Nephron (organoid): ENCODE results near the gene PDE4DIP.
"Not testable (repeated sequence)": the region's sequence is repeated elsewhere in the genome, so short reads cannot be mapped to it uniquely, and the experiment has no call there.

ENCODE experiments used
- H3K27ac Mint-ChIP-seq, 3 experiments: 2 replicates each; pipeline ENCODE4 v1.8.0; 2020; ENCODE audit warnings: mixed read lengths in 3 of 3, mild to moderate bottlenecking in 2 of 3, moderate library complexity in 1 of 3
- H3K27me3 Mint-ChIP-seq: 2 replicates; pipeline ENCODE4 v1.8.0; 2021; ENCODE audit warnings: low read depth, mild to moderate bottlenecking, moderate library complexity, mixed read lengths
- H3K36me3 Mint-ChIP-seq: 2 replicates; pipeline ENCODE4 v1.8.0; 2020; ENCODE audit warnings: low read depth, mixed read lengths
- H3K4me1 Mint-ChIP-seq: 2 replicates; pipeline ENCODE4 v1.8.0; 2020; ENCODE audit warnings: mixed read lengths
- H3K4me3 Mint-ChIP-seq, 3 experiments: 2 replicates each; pipeline ENCODE4 v1.8.0; 2020; ENCODE audit warnings: mild to moderate bottlenecking in 3 of 3, mixed read lengths in 3 of 3, moderate library complexity in 2 of 3
- H3K9me3 Mint-ChIP-seq: 2 replicates; pipeline ENCODE4 v1.8.0; 2020; ENCODE audit warnings: mixed read lengths

Gene PDE4DIP

GRCh38 chr1:149008326-149008725 is 164.1 kb downstream of the PDE4DIP start:
- not testable (repeated sequence) for H3K27ac Mint-ChIP-seq, H3K9me3 Mint-ChIP-seq, H3K27me3 Mint-ChIP-seq, H3K4me1 Mint-ChIP-seq, H3K4me3 Mint-ChIP-seq, H3K36me3 Mint-ChIP-seq

DNA sequence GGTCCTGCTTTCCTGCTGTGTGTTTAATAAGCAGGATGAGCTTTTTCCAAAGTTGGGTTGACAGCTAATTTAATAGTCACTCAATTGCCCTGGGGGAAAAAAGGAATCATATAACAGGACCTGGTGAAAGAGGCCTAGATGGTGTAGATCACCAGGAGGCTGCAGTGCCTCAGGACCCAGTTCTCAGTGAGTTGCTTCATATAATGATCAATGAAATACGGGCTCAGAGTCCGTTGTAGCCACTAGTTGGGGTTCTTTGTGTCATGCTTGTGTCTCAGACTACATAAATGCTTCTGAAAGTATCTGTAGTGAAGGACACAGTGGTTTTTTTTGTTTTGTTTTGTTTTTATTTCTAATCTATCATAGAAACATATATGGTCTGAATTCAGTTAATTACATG is 164.5 kb downstream of the PDE4DIP start:
- H3K4me1 Mint-ChIP-seq, H3K36me3 Mint-ChIP-seq, H3K27me3 Mint-ChIP-seq: not testable (repeated sequence)

GRCh38 chr1:149009761-149010160 is 165.5 kb downstream of the PDE4DIP start:
- H3K27me3 Mint-ChIP-seq, H3K4me1 Mint-ChIP-seq, H3K36me3 Mint-ChIP-seq, H3K4me3 Mint-ChIP-seq, H3K9me3 Mint-ChIP-seq, H3K27ac Mint-ChIP-seq: not testable (repeated sequence)

More for the DNA sequence above, 164.5 kb downstream of the PDE4DIP start:
- H3K27ac Mint-ChIP-seq, H3K9me3 Mint-ChIP-seq, H3K4me3 Mint-ChIP-seq: not testable (repeated sequence)

DNA sequence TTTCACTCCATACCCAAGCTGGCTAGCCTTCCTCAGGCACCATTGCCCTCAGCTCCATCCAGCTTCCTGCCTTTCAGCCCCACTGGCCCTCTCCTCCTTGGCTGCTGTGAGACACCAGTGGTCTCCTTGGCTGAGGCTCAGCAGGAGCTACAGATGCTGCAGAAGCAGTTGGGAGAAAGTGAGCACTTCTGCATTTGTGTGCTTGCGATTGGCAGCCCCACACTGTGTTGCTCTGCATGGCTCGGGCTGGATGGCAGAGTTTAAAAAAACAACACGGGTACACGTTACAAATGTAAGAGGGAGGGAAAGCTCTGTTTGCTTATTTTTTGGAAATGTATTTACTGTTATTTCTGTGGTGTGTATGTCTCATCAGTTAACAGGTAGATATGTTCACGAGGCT is 168.4 kb downstream of the PDE4DIP start:
- not testable (repeated sequence) for H3K27me3 Mint-ChIP-seq

GRCh38 chr1:149013513-149013912 is 169.3 kb downstream of the PDE4DIP start:
- not testable (repeated sequence) for H3K9me3 Mint-ChIP-seq, H3K36me3 Mint-ChIP-seq, H3K4me1 Mint-ChIP-seq, H3K27ac Mint-ChIP-seq, H3K27me3 Mint-ChIP-seq, H3K4me3 Mint-ChIP-seq

More for the DNA sequence above, 168.4 kb downstream of the PDE4DIP start:
- not testable (repeated sequence) for H3K4me3 Mint-ChIP-seq, H3K9me3 Mint-ChIP-seq, H3K27ac Mint-ChIP-seq, H3K36me3 Mint-ChIP-seq, H3K4me1 Mint-ChIP-seq

DNA sequence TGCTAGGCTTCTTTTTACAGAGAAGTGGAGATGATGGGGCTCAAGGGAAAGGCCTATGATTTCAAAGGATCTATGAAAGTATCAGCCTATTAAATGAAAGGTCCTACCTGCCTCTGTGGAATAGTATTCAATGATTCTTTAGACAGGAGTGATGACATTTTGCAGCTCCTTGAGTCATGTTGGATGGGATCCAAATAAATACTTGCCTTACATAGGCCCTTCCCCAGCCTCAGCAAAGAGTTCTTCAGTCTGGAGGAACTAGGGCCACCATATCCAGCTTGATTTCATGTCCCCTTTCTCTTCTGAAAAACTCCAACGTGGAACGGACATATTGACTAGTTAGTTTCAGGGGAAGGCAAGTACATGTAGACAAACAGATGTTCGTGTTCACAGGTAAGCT is 171.3 kb downstream of the PDE4DIP start:
- H3K36me3 Mint-ChIP-seq, H3K27me3 Mint-ChIP-seq, H3K4me1 Mint-ChIP-seq, H3K4me3 Mint-ChIP-seq, H3K27ac Mint-ChIP-seq, H3K9me3 Mint-ChIP-seq: not testable (repeated sequence)

DNA sequence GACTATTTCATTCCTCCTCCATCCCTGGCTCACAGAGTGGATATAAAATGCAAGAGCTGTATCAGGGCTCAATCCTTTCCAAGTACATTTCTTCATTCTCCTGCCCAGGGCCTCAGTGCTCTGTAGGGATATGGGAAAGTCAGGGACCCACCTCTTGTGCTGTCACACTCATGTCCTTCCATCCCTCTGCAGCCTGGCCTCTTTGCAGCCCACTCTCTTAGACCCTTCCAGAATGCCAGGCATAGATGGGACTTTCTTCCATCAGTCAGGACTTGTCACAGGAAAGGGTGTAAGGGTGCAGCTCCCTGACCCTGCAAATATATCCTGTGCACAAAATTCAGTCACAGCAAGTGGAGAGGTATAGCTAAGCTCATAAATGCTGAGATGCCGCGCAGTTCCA is 172.4 kb downstream of the PDE4DIP start:
- not testable (repeated sequence) for H3K4me1 Mint-ChIP-seq, H3K9me3 Mint-ChIP-seq, H3K27ac Mint-ChIP-seq, H3K27me3 Mint-ChIP-seq, H3K4me3 Mint-ChIP-seq, H3K36me3 Mint-ChIP-seq

DNA sequence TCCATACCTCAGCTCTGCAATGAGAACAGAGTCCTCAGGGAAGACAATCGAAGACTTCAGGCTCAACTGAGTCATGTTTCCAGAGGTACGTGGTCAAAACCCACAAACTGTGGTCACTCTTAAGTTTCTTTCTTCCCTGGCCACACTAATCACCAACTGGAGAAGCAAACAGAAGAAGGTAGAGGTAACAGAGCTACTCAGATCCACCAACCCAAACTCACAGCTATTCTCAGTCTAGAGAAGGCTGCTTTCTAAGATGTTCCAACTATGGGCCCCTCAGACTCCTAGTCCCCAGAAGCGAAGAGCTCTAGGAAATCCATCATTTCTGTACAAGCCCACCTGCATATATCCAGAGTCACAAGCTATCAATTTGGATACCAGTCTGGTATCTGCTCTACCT is 174.3 kb downstream of the PDE4DIP start:
- H3K27me3 Mint-ChIP-seq, H3K4me1 Mint-ChIP-seq, H3K4me3 Mint-ChIP-seq, H3K9me3 Mint-ChIP-seq, H3K27ac Mint-ChIP-seq, H3K36me3 Mint-ChIP-seq: not testable (repeated sequence)

- not testable (repeated sequence) for H3K9me3 Mint-ChIP-seq, H3K4me1 Mint-ChIP-seq, H3K27me3 Mint-ChIP-seq, H3K4me3 Mint-ChIP-seq, H3K27ac Mint-ChIP-seq, H3K36me3 Mint-ChIP-seq
These were observed 180.1 kb downstream of the PDE4DIP start for GRCh38 chr1:149024327-149024726.

GRCh38 chr1:149033916-149034315 is 189.7 kb downstream of the PDE4DIP start:
- not testable (repeated sequence) for H3K4me1 Mint-ChIP-seq, H3K4me3 Mint-ChIP-seq, H3K36me3 Mint-ChIP-seq, H3K27ac Mint-ChIP-seq, H3K27me3 Mint-ChIP-seq, H3K9me3 Mint-ChIP-seq

GRCh38 chr1:149043056-149043455 is 198.8 kb downstream of the PDE4DIP start:
- not testable (repeated sequence) for H3K4me1 Mint-ChIP-seq

GRCh38 chr1:149064611-149065010 is 220.4 kb downstream of the PDE4DIP start:
- H3K4me3 Mint-ChIP-seq, H3K4me1 Mint-ChIP-seq, H3K9me3 Mint-ChIP-seq, H3K27me3 Mint-ChIP-seq, H3K27ac Mint-ChIP-seq: not testable (repeated sequence)
- H3K36me3 Mint-ChIP-seq: peaks cover 26% of the 10 kb centered on the region

More at GRCh38 chr1:149043056-149043455, 198.8 kb downstream of the PDE4DIP start:
- not testable (repeated sequence) for H3K27ac Mint-ChIP-seq, H3K27me3 Mint-ChIP-seq, H3K36me3 Mint-ChIP-seq, H3K4me3 Mint-ChIP-seq, H3K9me3 Mint-ChIP-seq

DNA sequence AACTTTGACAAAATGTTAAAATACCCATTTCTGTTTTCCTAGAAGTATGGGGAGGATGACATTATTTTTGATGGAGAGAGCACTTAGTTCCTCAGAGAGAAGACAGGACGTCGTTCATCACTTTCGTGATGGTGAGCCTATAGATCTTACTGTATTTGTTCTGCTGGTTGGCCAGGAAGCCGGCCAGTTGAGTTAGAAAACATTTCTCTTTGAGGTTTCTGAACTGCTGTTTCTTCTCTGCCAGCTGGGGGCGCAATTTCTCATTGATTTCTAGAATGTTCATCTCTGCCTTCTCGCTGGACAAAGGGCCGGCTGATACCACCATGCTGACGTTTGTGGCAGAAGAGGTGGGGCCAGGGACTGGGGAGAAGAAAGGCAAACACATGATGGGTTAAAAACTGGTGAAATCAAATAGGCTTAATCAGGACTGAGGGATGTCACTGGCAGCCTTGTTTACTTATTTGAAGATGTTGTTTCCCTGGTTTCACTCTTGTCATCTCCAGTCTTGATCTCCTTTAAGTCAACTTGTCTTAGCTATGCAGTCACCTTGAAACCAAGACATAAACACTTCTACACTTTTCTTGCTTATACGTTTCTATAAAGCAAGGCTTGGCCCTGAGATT is 231.4 kb downstream of the PDE4DIP start:
- not testable (repeated sequence) for H3K27ac Mint-ChIP-seq, H3K27me3 Mint-ChIP-seq, H3K9me3 Mint-ChIP-seq, H3K4me1 Mint-ChIP-seq, H3K36me3 Mint-ChIP-seq, H3K4me3 Mint-ChIP-seq
